Measurements from ENCODE around the gene SDK1. TPM values are rescaled to one million over a fixed set of nuclear protein-coding genes. Genes with fewer than 3 reads are reported as not detected.

Gene SDK1
- polyA plus RNA-seq, 2 donors = 0.33 to 0.47 TPM

DNA sequence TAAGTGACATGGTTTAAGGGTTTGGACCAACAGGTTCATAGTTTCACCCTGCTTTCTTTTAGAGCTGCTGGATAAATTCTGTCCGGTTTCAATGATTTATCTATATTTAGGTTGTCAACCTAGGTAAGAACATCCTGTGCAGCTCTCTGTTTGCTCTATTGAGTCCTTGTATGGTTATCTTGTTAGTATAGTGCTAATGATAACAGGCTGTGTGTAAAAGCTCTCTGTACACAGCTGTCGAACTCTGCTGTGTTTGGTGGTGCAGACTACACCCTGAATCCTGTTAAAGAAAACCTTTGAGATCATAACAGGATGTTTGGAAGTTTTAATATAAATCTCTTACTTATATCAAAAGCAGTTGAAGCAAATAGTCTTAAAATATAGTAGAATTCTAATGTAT lies 219.2 kb downstream of the SDK1 start:
- WGBS, 2 donors = 58 to 74% methylated on average over 2 of the region's 2 CpGs
- H3K4me1 ChIP-seq (ENCODE audit: control insufficient read depth in 2 of 2, insufficient read depth in 2 of 2, low read length in 1 of 2) = no peaks in the 10 kb centered on the region
- no peaks in the 10 kb centered on the region for H3K36me3 ChIP-seq (ENCODE audit: control insufficient read depth in 2 of 2, insufficient read depth in 2 of 2, low read length in 1 of 2)
- peaks cover 0 to 4% of the 10 kb centered on the region in 2 donors for H3K27me3 ChIP-seq (ENCODE audit: control insufficient read depth in 1 of 2, insufficient read depth in 2 of 2, low read length in 2 of 2)
- H3K27ac ChIP-seq (ENCODE audit: low read depth in 2 of 2, low read length in 1 of 2) = no peak overlapping the region
- H3K9me3 ChIP-seq (ENCODE audit: control insufficient read depth in 2 of 2, insufficient read depth in 1 of 2, low read depth in 1 of 2, low read length in 1 of 2) = no peaks in the 10 kb centered on the region
- no peak overlapping the region for H3K4me3 ChIP-seq (ENCODE audit: low read depth in 1 of 2, low read length in 2 of 2)

DNA sequence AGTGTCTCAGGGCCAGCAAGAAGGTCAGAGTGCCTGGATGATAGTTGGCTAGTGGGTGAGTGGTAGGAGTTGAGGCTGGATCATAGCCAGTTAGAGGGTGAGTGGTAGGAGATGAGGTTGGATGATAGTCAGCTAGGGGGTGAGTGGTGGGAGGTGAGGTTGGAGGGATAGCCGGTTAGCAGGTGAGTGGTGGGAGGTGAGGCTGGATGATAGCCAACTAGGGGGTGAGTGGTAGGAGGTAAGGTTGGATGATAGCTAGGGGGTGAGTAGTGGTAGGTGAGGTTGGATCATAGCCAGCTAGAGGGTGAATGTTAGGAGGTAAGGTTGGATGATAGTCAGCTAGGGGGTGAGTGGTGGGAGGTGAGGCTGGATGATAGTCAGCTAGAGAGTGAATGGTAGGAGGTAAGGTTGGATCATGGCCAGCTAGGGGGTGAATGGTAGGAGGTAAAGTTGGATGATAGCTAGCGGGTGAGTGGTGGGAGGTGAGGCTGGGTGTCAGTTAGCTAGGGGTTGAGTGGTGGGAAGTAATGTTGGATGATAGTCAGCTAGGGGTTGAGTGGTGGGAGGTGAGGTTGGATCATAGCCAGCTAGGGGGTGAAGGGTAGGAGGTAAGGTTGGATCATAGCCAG lies 226.6 kb downstream of the SDK1 start:
- H3K4me1 ChIP-seq (ENCODE audit: control insufficient read depth in 2 of 2, insufficient read depth in 2 of 2, low read length in 1 of 2) = no peaks in the 10 kb centered on the region
- WGBS, 2 donors = 85 to 95% methylated on average over 2 of the region's 2 CpGs
- H3K9me3 ChIP-seq (ENCODE audit: control insufficient read depth in 2 of 2, insufficient read depth in 1 of 2, low read depth in 1 of 2, low read length in 1 of 2) = no peaks in the 10 kb centered on the region
- no peak overlapping the region for H3K4me3 ChIP-seq (ENCODE audit: low read depth in 1 of 2, low read length in 2 of 2)
- H3K27ac ChIP-seq (ENCODE audit: low read depth in 2 of 2, low read length in 1 of 2) = no peak overlapping the region
- H3K27me3 ChIP-seq (ENCODE audit: control insufficient read depth in 1 of 2, insufficient read depth in 2 of 2, low read length in 2 of 2) = no peaks in the 10 kb centered on the region
- no peaks in the 10 kb centered on the region for H3K36me3 ChIP-seq (ENCODE audit: control insufficient read depth in 2 of 2, insufficient read depth in 2 of 2, low read length in 1 of 2)

DNA sequence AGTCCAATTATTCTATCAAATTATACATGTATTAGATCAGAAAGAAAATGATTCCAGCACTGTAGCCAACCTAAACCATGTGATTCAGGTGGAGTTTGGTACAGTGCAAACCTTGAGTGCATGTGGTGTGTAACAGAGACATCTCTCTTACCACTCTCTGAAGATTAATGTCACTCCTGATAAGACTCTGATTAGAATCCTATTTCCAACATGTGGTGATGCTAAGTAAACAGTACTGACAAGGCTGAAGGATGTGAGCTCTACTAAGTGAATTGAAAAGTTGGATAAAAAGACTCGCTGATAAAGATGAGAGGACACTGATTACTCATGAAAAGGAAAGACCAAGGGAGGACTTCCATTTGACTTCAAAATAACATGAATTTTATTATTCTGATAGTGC lies 232.0 kb downstream of the SDK1 start:
- H3K9me3 ChIP-seq (ENCODE audit: control insufficient read depth in 2 of 2, insufficient read depth in 1 of 2, low read depth in 1 of 2, low read length in 1 of 2) = no peaks in the 10 kb centered on the region
- H3K27me3 ChIP-seq (ENCODE audit: control insufficient read depth in 1 of 2, insufficient read depth in 2 of 2, low read length in 2 of 2) = no peaks in the 10 kb centered on the region
- no peak overlapping the region for H3K27ac ChIP-seq (ENCODE audit: low read depth in 2 of 2, low read length in 1 of 2)
- no peak overlapping the region for H3K4me3 ChIP-seq (ENCODE audit: low read depth in 1 of 2, low read length in 2 of 2)
- H3K36me3 ChIP-seq (ENCODE audit: control insufficient read depth in 2 of 2, insufficient read depth in 2 of 2, low read length in 1 of 2) = no peaks in the 10 kb centered on the region
- no peaks in the 10 kb centered on the region for H3K4me1 ChIP-seq (ENCODE audit: control insufficient read depth in 2 of 2, insufficient read depth in 2 of 2, low read length in 1 of 2)
- 79 to 88% methylated on average over 1 of the region's 1 CpG for WGBS, 2 donors

DNA sequence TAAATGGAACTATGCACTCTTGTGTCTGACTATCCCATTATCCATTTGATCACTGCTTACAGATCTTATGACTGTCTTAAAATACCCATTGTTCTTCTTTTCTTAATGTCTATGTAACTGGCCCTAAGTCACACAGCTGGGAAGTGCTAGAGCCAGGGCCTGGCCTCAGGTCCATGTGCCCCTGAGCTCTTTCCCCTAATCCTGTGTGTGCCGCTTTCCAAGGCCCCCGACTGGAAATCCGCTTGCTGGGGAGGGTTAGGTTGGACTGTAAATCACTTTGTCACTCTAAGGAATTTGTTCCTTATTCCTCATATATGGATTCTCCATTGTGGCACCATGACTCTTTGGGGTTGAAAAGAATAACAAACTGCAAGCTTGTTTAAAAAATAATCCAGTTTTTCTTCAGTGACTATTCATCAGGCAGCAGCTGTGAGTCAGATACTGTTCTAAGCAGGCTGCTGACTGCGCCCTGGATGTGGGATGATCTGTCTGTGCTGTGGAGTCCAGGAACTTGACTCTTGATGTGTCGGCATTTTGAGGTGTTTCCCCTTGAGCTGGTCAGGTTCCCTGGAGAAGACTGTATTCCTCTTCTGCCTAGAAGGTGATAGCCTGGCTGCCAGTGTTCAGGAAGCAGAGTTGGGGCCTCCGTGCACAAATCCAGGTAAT lies 236.3 kb downstream of the SDK1 start:
- WGBS, 2 donors = 79 to 83% methylated on average over 6 of the region's 6 CpGs
- Histone ChIP-seq H3K27ac (ENCODE audit: low read depth in 2 of 2, low read length in 1 of 2) (no peak overlapping the region), H3K9me3 (ENCODE audit: control insufficient read depth in 2 of 2, insufficient read depth in 1 of 2, low read depth in 1 of 2, low read length in 1 of 2) (no peaks in the 10 kb centered on the region), H3K4me1 (ENCODE audit: control insufficient read depth in 2 of 2, insufficient read depth in 2 of 2, low read length in 1 of 2) (no peaks in the 10 kb centered on the region), H3K4me3 (ENCODE audit: low read depth in 1 of 2, low read length in 2 of 2) (no peak overlapping the region), H3K36me3 (ENCODE audit: control insufficient read depth in 2 of 2, insufficient read depth in 2 of 2, low read length in 1 of 2) (no peaks in the 10 kb centered on the region), H3K27me3 (ENCODE audit: control insufficient read depth in 1 of 2, insufficient read depth in 2 of 2, low read length in 2 of 2) (no peaks in the 10 kb centered on the region)

DNA sequence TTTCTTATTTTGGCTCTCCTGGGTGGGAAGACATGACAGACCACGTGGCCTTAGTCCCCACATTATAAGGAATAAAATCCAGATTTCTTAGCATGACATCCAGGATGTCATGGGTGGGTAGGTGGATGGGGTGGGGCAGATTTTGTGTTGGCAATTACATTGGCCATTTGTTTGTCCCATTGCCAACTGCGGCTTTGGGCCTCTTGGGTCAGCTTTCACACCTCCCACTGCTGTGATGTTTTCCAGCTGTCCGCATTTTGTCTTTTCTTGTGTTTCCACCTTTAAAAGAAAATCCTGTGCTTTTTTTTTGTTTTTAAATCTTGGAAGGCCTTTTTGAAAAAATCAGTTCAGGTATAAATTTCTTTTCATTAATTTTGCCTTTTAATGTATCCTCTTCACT lies 237.0 kb downstream of the SDK1 start:
- no peak overlapping the region for H3K27ac ChIP-seq (ENCODE audit: low read depth in 2 of 2, low read length in 1 of 2)
- no peak overlapping the region for H3K4me3 ChIP-seq (ENCODE audit: low read depth in 1 of 2, low read length in 2 of 2)
- no peaks in the 10 kb centered on the region for H3K9me3 ChIP-seq (ENCODE audit: control insufficient read depth in 2 of 2, insufficient read depth in 1 of 2, low read depth in 1 of 2, low read length in 1 of 2)
- no peaks in the 10 kb centered on the region for H3K36me3 ChIP-seq (ENCODE audit: control insufficient read depth in 2 of 2, insufficient read depth in 2 of 2, low read length in 1 of 2)
- H3K27me3 ChIP-seq (ENCODE audit: control insufficient read depth in 1 of 2, insufficient read depth in 2 of 2, low read length in 2 of 2) = no peaks in the 10 kb centered on the region
- WGBS, 2 donors = 85 to 89% methylated on average over 3 of the region's 3 CpGs
- no peaks in the 10 kb centered on the region for H3K4me1 ChIP-seq (ENCODE audit: control insufficient read depth in 2 of 2, insufficient read depth in 2 of 2, low read length in 1 of 2)

DNA sequence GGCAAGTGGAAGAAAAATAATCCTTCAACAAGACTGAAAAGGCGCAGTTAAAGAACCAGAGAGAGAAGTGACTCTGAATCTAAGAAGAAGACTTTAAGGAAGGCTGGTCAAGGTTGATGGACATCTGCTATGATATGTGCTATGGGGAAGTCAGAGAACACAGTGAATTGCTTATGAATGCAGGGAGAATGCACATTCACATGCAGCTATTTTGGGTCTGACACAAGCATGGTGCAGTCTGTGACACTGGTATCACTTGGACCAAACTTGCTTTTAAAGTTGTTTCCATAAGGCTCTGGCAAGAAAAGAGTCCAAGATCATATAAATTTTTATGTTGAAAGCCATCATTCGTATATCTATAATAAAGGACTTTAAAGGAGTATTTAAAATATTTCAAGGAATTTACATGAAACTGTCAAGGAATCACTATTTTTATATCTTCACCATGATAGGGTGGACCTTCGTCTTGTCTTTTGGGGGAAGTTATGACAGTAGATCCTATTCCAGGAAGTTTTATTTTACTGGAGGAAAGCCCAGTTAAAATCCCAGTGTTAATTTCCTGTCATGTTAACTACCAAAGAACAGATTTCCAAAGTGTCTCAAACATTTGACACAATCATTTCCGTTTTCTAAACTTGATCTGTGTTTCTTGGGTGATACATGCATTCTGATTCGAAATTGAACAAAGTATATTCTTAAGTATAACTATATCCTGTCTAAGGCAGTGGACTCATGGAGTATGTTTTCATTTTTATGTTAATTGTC lies 239.6 kb downstream of the SDK1 start:
- no peaks in the 10 kb centered on the region for H3K4me1 ChIP-seq (ENCODE audit: control insufficient read depth in 2 of 2, insufficient read depth in 2 of 2, low read length in 1 of 2)

DNA sequence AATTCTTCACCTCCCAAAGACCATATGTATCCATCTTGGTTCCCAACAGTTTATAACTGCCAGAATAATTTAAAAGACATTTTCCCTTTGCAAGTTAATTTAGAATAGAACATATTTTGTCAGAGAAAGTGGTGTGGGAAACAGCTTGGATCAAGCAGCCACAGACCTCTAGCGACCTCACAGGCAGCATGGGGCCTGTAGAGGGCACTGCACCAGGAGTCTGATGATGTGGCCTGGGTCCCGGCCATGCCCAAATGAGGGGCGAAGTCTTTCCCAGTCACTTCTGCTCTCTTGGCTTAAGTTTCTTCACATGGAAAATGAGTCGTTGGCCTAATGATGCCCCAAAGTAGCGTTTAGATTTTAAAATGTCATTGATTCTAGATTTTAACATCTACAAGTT lies 243.2 kb downstream of the SDK1 start:
- H3K36me3 ChIP-seq (ENCODE audit: control insufficient read depth in 2 of 2, insufficient read depth in 2 of 2, low read length in 1 of 2) = no peaks in the 10 kb centered on the region
- no peaks in the 10 kb centered on the region for H3K4me1 ChIP-seq (ENCODE audit: control insufficient read depth in 2 of 2, insufficient read depth in 2 of 2, low read length in 1 of 2)
- H3K27ac ChIP-seq (ENCODE audit: low read depth in 2 of 2, low read length in 1 of 2) = no peak overlapping the region
- no peaks in the 10 kb centered on the region for H3K9me3 ChIP-seq (ENCODE audit: control insufficient read depth in 2 of 2, insufficient read depth in 1 of 2, low read depth in 1 of 2, low read length in 1 of 2)
- H3K4me3 ChIP-seq (ENCODE audit: low read depth in 1 of 2, low read length in 2 of 2) = no peak overlapping the region
- 82 to 89% methylated on average over 5 of the region's 5 CpGs for WGBS, 2 donors
- peaks cover 0 to 3% of the 10 kb centered on the region in 2 donors for H3K27me3 ChIP-seq (ENCODE audit: control insufficient read depth in 1 of 2, insufficient read depth in 2 of 2, low read length in 2 of 2)

More for the DNA sequence above, 239.6 kb downstream of the SDK1 start:
- Histone ChIP-seq H3K4me3 (ENCODE audit: low read depth in 1 of 2, low read length in 2 of 2) (no peak overlapping the region), H3K36me3 (ENCODE audit: control insufficient read depth in 2 of 2, insufficient read depth in 2 of 2, low read length in 1 of 2) (no peaks in the 10 kb centered on the region), H3K27ac (ENCODE audit: low read depth in 2 of 2, low read length in 1 of 2) (no peak overlapping the region), H3K9me3 (ENCODE audit: control insufficient read depth in 2 of 2, insufficient read depth in 1 of 2, low read depth in 1 of 2, low read length in 1 of 2) (no peaks in the 10 kb centered on the region), H3K27me3 (ENCODE audit: control insufficient read depth in 1 of 2, insufficient read depth in 2 of 2, low read length in 2 of 2) (peaks cover 0 to 3% of the 10 kb centered on the region in 2 donors)
- WGBS, 2 donors = 70 to 73% methylated on average over 5 of the region's 5 CpGs

DNA sequence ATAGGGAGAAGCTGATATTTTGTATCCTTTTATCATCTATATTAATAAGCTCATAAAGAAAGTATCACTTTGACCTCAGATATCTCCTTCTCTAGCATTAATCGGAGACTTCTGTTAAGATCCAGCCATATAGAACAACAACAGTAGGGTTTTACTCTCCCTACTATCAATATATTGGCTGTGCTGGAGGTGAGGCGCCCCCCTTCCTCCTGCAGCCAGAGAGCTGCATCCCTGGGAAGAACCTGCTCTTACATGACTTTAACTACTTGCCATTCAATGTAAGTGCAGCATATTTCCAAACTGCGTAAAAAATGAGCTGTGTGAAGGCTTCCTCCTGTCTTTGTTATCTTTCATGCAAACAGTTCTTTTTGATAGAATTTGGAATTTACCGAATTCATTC lies 247.8 kb downstream of the SDK1 start:
- Histone ChIP-seq H3K4me1 (ENCODE audit: control insufficient read depth in 2 of 2, insufficient read depth in 2 of 2, low read length in 1 of 2) (no peaks in the 10 kb centered on the region), H3K27ac (ENCODE audit: low read depth in 2 of 2, low read length in 1 of 2) (no peak overlapping the region), H3K27me3 (ENCODE audit: control insufficient read depth in 1 of 2, insufficient read depth in 2 of 2, low read length in 2 of 2) (peaks cover 0 to 3% of the 10 kb centered on the region in 2 donors), H3K36me3 (ENCODE audit: control insufficient read depth in 2 of 2, insufficient read depth in 2 of 2, low read length in 1 of 2) (no peaks in the 10 kb centered on the region), H3K4me3 (ENCODE audit: low read depth in 1 of 2, low read length in 2 of 2) (no peak overlapping the region), H3K9me3 (ENCODE audit: control insufficient read depth in 2 of 2, insufficient read depth in 1 of 2, low read depth in 1 of 2, low read length in 1 of 2) (no peaks in the 10 kb centered on the region)
- WGBS, 2 donors = 56 to 74% methylated on average over 4 of the region's 4 CpGs

DNA sequence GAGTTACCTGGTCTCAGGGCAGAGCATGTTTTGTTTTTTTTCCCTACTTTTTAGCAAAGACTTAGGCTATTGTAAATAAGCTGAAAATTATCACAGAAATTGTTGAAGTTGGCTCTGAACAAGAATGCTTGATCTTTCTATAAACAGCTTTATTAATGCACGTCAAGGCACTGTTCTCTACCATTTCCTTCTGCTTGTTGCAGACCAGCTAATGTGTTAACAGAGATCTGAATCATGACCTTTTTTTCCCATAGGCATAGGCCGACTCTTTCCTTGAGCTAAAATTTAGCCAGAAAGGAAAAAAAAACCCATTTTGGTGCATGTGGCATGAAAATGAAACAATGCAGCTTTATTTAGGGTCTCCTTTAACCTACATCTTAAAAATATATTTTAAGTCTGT lies 248.5 kb downstream of the SDK1 start:
- peaks cover 0 to 3% of the 10 kb centered on the region in 2 donors for H3K27me3 ChIP-seq (ENCODE audit: control insufficient read depth in 1 of 2, insufficient read depth in 2 of 2, low read length in 2 of 2)
- no peak overlapping the region for H3K27ac ChIP-seq (ENCODE audit: low read depth in 2 of 2, low read length in 1 of 2)
- no peaks in the 10 kb centered on the region for H3K9me3 ChIP-seq (ENCODE audit: control insufficient read depth in 2 of 2, insufficient read depth in 1 of 2, low read depth in 1 of 2, low read length in 1 of 2)
- no peak overlapping the region for H3K4me3 ChIP-seq (ENCODE audit: low read depth in 1 of 2, low read length in 2 of 2)
- H3K36me3 ChIP-seq (ENCODE audit: control insufficient read depth in 2 of 2, insufficient read depth in 2 of 2, low read length in 1 of 2) = no peaks in the 10 kb centered on the region
- 33 to 49% methylated on average over 2 of the region's 2 CpGs for WGBS, 2 donors
- no peaks in the 10 kb centered on the region for H3K4me1 ChIP-seq (ENCODE audit: control insufficient read depth in 2 of 2, insufficient read depth in 2 of 2, low read length in 1 of 2)

All from esophagus (tissue), 2 donors.